H9 (cell line): ENCODE results near the gene DMRT1. TPM values are rescaled to one million over a fixed set of nuclear protein-coding genes. Genes with fewer than 3 reads are reported as not detected.

Experiments
- DNase-seq: peaks from one replicate; pipeline ENCODE4 v3.0.0-alpha.2; 2017
- H2AFZ ChIP-seq: one replicate; pipeline ENCODE4 v1.6.1; 2013; ENCODE audit warnings: mild to moderate bottlenecking, low read length, control low read depth, moderate library complexity
- H2AK5ac ChIP-seq: 2 replicates; pipeline ENCODE4 v1.6.1; 2013; ENCODE audit warnings: low read length, control low read depth, mixed read lengths; ENCODE audit not compliant: insufficient read length
- H2BK120ac ChIP-seq: one replicate; pipeline ENCODE4 v1.6.1; 2013; ENCODE audit warnings: low read depth, mild to moderate bottlenecking, low read length, control low read depth, inconsistent platforms; ENCODE audit not compliant: poor library complexity, severe bottlenecking
- H2BK12ac ChIP-seq: 2 replicates; pipeline ENCODE4 v1.6.1; 2013; ENCODE audit warnings: low read length, control low read depth, mixed read lengths, low read depth; ENCODE audit not compliant: insufficient read length
- H2BK15ac ChIP-seq: 2 replicates; pipeline ENCODE4 v1.6.1; 2013; ENCODE audit warnings: low read depth, low read length, control low read depth
- H2BK20ac ChIP-seq: one replicate; pipeline ENCODE4 v1.6.1; 2013; ENCODE audit warnings: low read depth, mild to moderate bottlenecking, low read length, control low read depth, inconsistent platforms; ENCODE audit not compliant: poor library complexity, severe bottlenecking
- H2BK5ac ChIP-seq: 2 replicates; pipeline ENCODE4 v1.6.1; 2013; ENCODE audit warnings: low read length, control low read depth, mixed read lengths; ENCODE audit not compliant: insufficient read length
- H3K14ac ChIP-seq: 2 replicates; pipeline ENCODE4 v1.6.1; 2013; ENCODE audit warnings: low read length, control low read depth; ENCODE audit not compliant: insufficient read depth
- H3K18ac ChIP-seq: 2 replicates; pipeline ENCODE4 v1.6.1; 2013; ENCODE audit warnings: low read depth, mild to moderate bottlenecking, mixed read lengths, low read length, control low read depth; ENCODE audit not compliant: insufficient read length
- H3K23ac ChIP-seq: 2 replicates; pipeline ENCODE4 v1.6.1; 2013; ENCODE audit warnings: low read length, control low read depth, mixed read lengths, low read depth; ENCODE audit not compliant: insufficient read length
- H3K23me2 ChIP-seq: 2 replicates; pipeline ENCODE4 v1.6.1; 2013; ENCODE audit warnings: low read depth, mild to moderate bottlenecking, mixed read lengths, low read length, control low read depth; ENCODE audit not compliant: insufficient read length, poor library complexity, severe bottlenecking
- H3K27ac ChIP-seq: 2 replicates; pipeline ENCODE4 v1.5.1; 2013; ENCODE audit warnings: low read length, control low read depth, mixed read lengths, low read depth; ENCODE audit not compliant: insufficient read length
- H3K27me3 ChIP-seq: 2 replicates; pipeline ENCODE4 v1.6.1; 2013; ENCODE audit warnings: low read length, control low read depth, inconsistent platforms; ENCODE audit not compliant: insufficient read depth
- H3K4ac ChIP-seq: 2 replicates; pipeline ENCODE4 v1.6.1; 2013; ENCODE audit warnings: low read depth, mild to moderate bottlenecking, control low read depth, inconsistent platforms, low read length, moderate library complexity
- H3K4me1 ChIP-seq: 2 replicates; pipeline ENCODE4 v1.6.1; 2013; ENCODE audit warnings: low read length, control low read depth, inconsistent platforms; ENCODE audit not compliant: insufficient read depth
- H3K4me2 ChIP-seq: 2 replicates; pipeline ENCODE4 v1.6.1; 2013; ENCODE audit warnings: low read length, control low read depth, mixed read lengths; ENCODE audit not compliant: insufficient read length, insufficient read depth
- H3K56ac ChIP-seq: 2 replicates; pipeline ENCODE4 v1.6.1; 2013; ENCODE audit warnings: low read depth, mild to moderate bottlenecking, mixed read lengths, low read length, control low read depth; ENCODE audit not compliant: insufficient read length
- H3K79me1 ChIP-seq: 2 replicates; pipeline ENCODE4 v1.6.1; 2013; ENCODE audit warnings: low read depth, mild to moderate bottlenecking, moderate library complexity, low read length, control low read depth, inconsistent platforms; ENCODE audit not compliant: insufficient read depth, poor library complexity, severe bottlenecking
- H3K79me2 ChIP-seq: 2 replicates; pipeline ENCODE4 v1.6.1; 2013; ENCODE audit warnings: low read length, control low read depth, inconsistent platforms; ENCODE audit not compliant: insufficient read depth
- H3K9ac ChIP-seq: 2 replicates; pipeline ENCODE4 v1.6.1; 2013; ENCODE audit warnings: low read length, control low read depth, mixed read lengths; ENCODE audit not compliant: insufficient read length; ENCODE audit errors: extremely low read depth
- H3K9me3 ChIP-seq: one replicate; pipeline ENCODE4 v1.6.1; 2013; ENCODE audit warnings: low read depth, low read length, inconsistent platforms; ENCODE audit not compliant: control insufficient read depth
- H3T11ph ChIP-seq: one replicate; pipeline ENCODE4 v1.6.1; 2013; ENCODE audit warnings: mild to moderate bottlenecking, low read length, control low read depth, inconsistent platforms
- H4K20me1 ChIP-seq: one replicate; pipeline ENCODE4 v1.6.1; 2013; ENCODE audit not compliant: control insufficient read depth, insufficient read length, insufficient read depth
- H4K5ac ChIP-seq: 2 replicates; pipeline ENCODE4 v1.6.1; 2013; ENCODE audit warnings: low read depth, mild to moderate bottlenecking, mixed read lengths, low read length, control low read depth; ENCODE audit not compliant: insufficient read length
- H4K8ac ChIP-seq: replicated peaks from 2 replicates; pipeline ENCODE4 v1.6.1; 2013; ENCODE audit warnings: low read length, control low read depth, mixed read lengths, low read depth; ENCODE audit not compliant: insufficient read length
- H4K91ac ChIP-seq: 2 replicates; pipeline ENCODE4 v1.6.1; 2013; ENCODE audit warnings: low read depth, mild to moderate bottlenecking, moderate library complexity, mixed read lengths, low read length, control low read depth; ENCODE audit not compliant: insufficient read length
- H3K27ac Mint-ChIP-seq, 3 experiments: 2 replicates in 2 of 3; 3 replicates in 1 of 3; pipeline ENCODE4 v1.8.0; 2020 to 2021; ENCODE audit warnings: mixed read lengths in 3 of 3, mild to moderate bottlenecking in 1 of 3, moderate library complexity in 1 of 3
- H3K27me3 Mint-ChIP-seq: 2 replicates; pipeline ENCODE4 v1.8.0; 2021; ENCODE audit warnings: low read depth, mild to moderate bottlenecking, moderate library complexity, mixed read lengths
- H3K36me3 Mint-ChIP-seq, 3 experiments: 2 replicates in 2 of 3; 3 replicates in 1 of 3; pipeline ENCODE4 v1.8.0; 2020 to 2021; ENCODE audit warnings: low read depth in 3 of 3, mixed read lengths in 3 of 3; ENCODE audit not compliant: insufficient read depth in 1 of 3
- H3K4me1 Mint-ChIP-seq, 2 experiments: 2 replicates each; pipeline ENCODE4 v1.8.0; 2020; ENCODE audit warnings: mixed read lengths in 2 of 2
- H3K4me3 Mint-ChIP-seq, 2 experiments: 2 replicates in 1 of 2; 3 replicates in 1 of 2; pipeline ENCODE4 v1.8.0; 2020 to 2021; ENCODE audit warnings: mild to moderate bottlenecking in 2 of 2, mixed read lengths in 2 of 2, moderate library complexity in 1 of 2
- H3K9me3 Mint-ChIP-seq, 2 experiments: 2 replicates in 1 of 2; 3 replicates in 1 of 2; pipeline ENCODE4 v1.8.0; 2020; ENCODE audit warnings: mild to moderate bottlenecking in 2 of 2, mixed read lengths in 2 of 2, moderate library complexity in 1 of 2
- WGBS: extraction: QIAGEN DNeasy Blood & Tissue Kit; methylation state at CpG from one replicate; pipeline ENCODE4 v1.1.7; 2013; ENCODE audit warnings: missing lambda C conversion rate, low lambda C conversion rate, mixed read lengths; ENCODE audit not compliant: insufficient read length; ENCODE audit errors: extremely low coverage; 5-methylcytosine and 5-hydroxymethylcytosine counted together
- total RNA-seq: library from RNA; stranded (reverse); gene quantifications from 2 replicates; pipeline ENCODE4 v1.2.1, GENCODE V29; 2021
- TF ChIP-seq, protein P1 (sequence below): fragments of 200-600 bp; sonication (generic); conservative IDR thresholded peaks from 3 replicates; pipeline ENCODE4 v1.8.0; 2021; ENCODE audit warnings: antibody characterized with exemption, mild to moderate bottlenecking

DMRT1 gene
- total RNA-seq, 1 experiment from 2014 or later = not detected

DNA sequence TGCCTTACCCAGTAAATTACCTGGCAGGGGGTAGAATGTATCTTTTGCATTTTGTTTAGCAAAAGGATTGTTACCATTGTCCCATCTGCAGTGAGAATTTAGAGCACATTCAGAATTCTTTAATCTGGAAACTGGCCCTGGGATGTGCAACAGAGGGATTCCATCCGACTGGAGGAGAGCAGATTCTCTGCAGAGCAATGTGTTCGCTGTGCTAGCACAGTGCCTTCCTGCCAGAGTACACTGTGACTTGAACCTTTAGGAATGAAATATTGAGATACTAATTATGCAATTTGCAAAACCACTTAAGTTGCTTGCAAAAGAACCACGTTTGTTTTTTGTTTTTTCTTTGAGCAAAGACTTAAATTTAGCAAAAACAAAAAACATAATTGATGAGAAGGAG lies 22.5 kb upstream of the DMRT1 start:
- no peak overlapping the region for H3K56ac ChIP-seq
- TF ChIP-seq, protein P1, sequence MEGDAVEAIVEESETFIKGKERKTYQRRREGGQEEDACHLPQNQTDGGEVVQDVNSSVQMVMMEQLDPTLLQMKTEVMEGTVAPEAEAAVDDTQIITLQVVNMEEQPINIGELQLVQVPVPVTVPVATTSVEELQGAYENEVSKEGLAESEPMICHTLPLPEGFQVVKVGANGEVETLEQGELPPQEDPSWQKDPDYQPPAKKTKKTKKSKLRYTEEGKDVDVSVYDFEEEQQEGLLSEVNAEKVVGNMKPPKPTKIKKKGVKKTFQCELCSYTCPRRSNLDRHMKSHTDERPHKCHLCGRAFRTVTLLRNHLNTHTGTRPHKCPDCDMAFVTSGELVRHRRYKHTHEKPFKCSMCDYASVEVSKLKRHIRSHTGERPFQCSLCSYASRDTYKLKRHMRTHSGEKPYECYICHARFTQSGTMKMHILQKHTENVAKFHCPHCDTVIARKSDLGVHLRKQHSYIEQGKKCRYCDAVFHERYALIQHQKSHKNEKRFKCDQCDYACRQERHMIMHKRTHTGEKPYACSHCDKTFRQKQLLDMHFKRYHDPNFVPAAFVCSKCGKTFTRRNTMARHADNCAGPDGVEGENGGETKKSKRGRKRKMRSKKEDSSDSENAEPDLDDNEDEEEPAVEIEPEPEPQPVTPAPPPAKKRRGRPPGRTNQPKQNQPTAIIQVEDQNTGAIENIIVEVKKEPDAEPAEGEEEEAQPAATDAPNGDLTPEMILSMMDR = no peak

More for the DNA sequence above, 22.5 kb upstream of the DMRT1 start:
- Histone ChIP-seq H3K79me2 (no peaks in the 10 kb centered on the region), H2AFZ (no peak overlapping the region), H3K27ac (no peak overlapping the region), H3K9ac (no peak overlapping the region), H3K18ac (no peak overlapping the region), H3K79me1 (no peaks in the 10 kb centered on the region), H3K4ac (no peak overlapping the region), H2BK15ac (no peak overlapping the region), H2BK12ac (no peak overlapping the region), H2BK5ac (no peak overlapping the region), H3K4me1 (no peaks in the 10 kb centered on the region), H2BK120ac (no peak overlapping the region), H4K20me1 (no peaks in the 10 kb centered on the region), H4K91ac (no peak overlapping the region), H3T11ph (no peak overlapping the region), H3K4me2 (no peak overlapping the region), H3K14ac (no peak overlapping the region), H3K9me3 (no peaks in the 10 kb centered on the region), H4K8ac (no peak overlapping the region), H3K23me2 (no peaks in the 10 kb centered on the region), H2AK5ac (no peak overlapping the region), H4K5ac (no peak overlapping the region), H3K23ac (no peak overlapping the region), H3K27me3 (no peaks in the 10 kb centered on the region), H2BK20ac (no peak overlapping the region)
- Mint-ChIP-seq H3K4me1 (0 out of 4 replicates have a peak, but pooled peaks cover 0 to 3% of the 10 kb centered on the region in 2 experiments), H3K36me3 (no peaks in the 10 kb centered on the region), H3K27ac (no peak overlapping the region), H3K4me3 (no peak overlapping the region), H3K9me3 (no peaks in the 10 kb centered on the region), H3K27me3 (peaks cover 23% of the 10 kb centered on the region)
- no peak for DNase-seq
- WGBS = no CpG with 5 or more reads among the region's 3 CpGs
